GM19025 (cell line): ENCODE data around the gene CFAP61.

Source experiments
- ATAC-seq: cut with Tn5 transposase; IDR thresholded peaks from one replicate; pipeline ENCODE4 v1.9.1; 2021; ENCODE audit warnings: mild to moderate bottlenecking, low read depth, moderate library complexity; ENCODE audit not compliant: unreplicated experiment

CFAP61 gene

DNA sequence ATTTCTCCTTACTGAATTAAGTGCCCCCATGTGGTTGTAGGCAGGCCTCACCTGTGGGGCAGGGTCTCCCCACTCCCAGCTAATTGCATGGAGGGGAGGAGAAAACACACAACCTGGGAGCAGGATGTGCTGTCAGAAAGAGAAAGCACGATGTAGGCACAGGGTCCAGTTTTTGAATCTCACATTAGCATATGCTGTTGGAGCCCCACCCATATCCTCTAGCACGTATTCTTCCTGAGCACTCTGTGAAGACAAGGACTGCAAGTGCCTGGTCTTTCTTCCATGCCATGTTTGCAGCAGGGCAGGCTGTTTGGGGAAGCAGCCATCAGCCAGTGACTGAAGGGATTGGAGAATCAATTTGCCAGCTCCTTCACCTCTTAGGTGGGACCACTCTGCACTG is 108.2 kb downstream of the CFAP61 start:
- no peak for ATAC-seq

DNA sequence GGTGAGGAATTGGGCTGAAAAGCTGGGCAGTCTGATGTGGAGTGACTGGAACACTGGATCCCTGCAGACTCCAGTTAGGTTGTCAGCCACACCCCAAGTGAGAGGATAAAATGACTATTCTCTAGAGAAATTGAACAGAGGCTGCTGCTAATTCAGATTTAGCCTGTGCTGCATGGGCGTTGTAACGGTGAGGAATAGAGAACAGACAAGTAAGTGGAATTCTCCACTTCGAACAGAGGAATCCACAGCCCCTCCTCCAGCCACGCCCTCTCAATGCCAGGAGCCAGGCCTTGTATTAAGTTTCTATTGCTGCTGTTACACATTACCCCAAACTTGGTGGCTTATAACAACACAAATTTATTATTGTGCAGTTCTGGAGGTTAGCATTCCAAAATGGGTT is 109.3 kb downstream of the CFAP61 start:
- no peak for ATAC-seq

DNA sequence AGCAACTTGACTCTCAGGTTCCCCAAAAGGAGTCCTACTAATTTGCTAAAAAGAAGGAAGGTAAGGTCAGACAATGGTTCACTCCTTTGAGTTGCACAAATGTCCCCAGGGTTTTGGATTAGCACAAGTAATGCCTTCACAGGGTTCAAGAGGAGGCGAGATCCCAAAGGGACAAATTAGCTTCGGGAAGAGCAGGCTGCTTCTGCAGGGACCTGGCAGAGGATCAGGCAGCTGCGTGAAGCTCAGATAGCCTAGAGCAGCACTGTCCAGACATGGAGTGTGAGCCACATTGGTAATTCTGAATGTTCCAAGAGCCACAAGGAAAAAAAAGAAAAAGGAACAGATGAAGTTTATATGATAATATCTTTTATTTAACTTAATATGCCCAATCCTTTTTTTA is 115.4 kb downstream of the CFAP61 start:
- no peak for ATAC-seq

DNA sequence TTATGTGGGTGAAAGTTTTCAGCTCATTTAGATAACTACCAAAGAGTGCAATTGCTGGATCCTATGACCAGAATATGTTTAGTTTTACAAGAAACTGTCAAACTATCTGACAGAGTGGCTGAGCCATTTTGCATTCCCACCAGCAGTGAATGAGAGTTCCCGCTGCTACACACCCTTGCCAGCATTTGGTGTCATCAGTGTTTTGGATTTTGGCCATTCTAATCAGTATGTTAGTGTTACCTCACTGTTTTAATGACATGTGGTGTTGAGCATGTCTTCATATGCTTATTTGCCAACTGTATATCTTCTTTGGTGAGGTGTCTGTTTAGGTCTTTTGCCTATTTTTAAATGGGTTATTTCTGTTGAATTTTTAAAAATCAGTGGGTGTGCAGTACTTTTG is 120.9 kb downstream of the CFAP61 start:
- no peak for ATAC-seq

DNA sequence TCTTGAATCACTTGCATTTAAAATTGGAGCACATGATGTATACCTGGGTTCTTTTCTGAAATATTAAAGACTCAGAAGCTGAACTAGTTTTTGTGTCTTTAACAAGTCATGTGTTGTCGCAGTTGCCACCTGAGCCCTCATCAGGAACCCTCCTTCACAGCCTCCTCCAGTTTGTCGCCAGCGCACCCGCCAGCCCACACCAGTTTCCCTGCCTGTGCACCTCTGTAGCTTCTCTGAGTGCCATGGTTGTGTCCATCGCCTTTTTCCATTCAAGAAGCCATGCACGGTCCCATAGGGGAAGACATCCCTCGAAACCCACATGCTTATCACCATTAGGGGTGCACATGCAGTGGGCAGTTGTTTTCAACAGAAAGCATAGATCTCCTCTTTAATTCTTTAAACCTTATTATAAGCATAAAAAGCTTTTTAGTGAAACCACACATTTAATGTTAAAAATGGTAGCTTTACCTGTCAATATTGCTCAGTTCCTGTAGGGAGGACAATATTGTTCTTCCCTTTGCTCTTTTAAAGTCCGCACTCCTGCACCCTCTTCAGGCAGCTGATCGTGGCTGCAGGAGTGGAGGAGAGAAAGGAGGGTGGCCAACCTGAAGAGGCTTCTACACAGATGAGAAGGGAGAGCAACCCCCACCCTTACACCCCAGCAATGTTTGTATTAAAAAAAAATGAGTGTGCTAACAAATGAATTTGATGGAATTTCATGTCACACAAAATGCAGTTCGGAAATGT is 121.9 kb downstream of the CFAP61 start:
- no peak for ATAC-seq

DNA sequence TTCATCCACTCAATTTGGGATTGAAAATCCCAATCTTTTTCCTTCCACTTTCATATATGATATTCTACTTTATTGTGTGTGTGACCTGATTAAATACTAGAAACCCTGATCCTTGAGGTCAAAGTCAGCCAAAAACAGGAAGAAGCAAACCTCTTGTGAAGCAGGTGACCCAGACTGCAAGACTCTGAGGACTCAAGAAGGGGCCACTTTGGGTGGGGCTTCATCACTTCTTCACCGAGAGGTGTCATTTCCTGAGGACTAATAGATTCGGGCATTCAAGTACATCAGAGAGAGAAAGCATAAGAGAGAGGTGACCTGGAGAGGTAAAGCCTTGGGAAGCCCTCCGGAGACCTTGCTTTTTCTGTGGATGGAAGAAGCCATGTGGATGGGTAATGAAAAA is 129.0 kb downstream of the CFAP61 start:
- no peak for ATAC-seq

DNA sequence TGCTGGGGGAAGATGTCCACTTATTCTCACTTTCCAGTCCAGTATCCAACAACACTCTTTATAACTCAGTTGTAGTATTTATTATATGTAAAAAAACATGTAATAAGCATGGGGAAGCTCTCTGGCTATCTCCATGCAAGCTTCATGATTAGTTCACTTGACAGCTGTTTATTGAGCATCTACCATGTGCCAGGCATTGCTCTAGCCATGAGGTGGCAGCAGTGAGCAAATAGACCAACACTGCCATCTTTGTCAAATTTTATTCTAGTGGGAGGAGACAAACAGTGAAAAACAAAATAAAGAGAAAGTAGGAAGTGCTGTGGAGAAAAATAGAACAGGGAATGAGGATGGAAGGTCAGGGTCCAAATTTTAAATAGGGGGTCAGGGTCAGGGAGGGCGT is 131.8 kb downstream of the CFAP61 start:
- ATAC-seq = no peak

DNA sequence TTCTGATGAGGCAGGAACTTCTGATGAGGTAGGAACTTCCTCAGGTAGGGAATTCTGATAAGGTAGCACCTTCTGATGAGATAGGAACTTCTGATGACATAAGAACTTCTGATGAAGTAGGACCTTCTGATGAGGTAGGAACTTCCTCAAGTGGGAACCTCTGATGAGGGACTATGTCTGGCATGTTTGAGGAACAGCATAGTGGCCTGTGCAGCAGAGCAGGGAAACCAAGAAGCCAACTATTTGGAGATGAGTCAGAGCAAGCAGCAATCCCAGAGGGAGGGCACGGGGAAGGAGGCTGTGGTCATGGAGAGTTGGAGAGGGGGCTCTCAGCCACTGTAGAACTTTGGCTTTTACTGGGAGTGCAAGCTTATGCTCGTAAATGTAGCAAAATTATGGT is 132.4 kb downstream of the CFAP61 start:
- ATAC-seq = no peak

DNA sequence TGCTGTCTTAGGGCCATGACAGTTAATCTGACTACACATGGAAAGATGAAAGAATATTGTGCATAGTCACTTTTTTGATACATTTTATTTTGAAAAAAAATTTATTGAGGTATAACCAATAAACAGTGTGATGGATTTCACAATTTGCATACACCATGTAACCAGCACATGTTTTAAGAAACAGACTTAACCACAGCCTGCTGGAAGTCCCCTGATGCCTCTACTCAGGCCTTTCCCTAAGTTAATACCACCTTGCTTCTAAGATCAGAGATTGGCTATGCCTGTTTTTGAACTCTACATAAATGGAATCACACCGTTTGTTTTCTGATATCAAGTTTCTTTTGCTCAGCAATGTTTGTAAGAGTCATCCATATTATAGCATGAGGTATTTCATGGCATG is 136.3 kb downstream of the CFAP61 start:
- no peak for ATAC-seq

DNA sequence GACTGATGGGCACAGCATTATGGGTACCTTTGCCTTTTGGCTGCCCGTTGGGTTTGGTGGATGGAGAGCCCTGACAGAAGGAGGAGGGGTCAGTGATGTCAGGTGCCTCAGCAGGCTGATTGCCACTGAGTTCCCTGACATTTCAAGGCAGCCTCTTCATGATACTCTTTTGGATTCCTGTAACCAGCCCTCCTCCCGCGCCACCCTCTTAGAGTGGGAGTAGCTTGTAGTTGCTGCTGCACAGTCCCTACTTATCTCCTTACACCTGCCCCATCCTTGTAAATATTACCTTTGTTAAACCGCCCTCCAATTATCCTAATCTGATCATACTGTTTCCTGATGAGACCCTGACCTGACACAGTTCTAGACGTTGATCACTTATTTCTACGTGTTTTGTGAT is 140.0 kb downstream of the CFAP61 start:
- no peak for ATAC-seq

DNA sequence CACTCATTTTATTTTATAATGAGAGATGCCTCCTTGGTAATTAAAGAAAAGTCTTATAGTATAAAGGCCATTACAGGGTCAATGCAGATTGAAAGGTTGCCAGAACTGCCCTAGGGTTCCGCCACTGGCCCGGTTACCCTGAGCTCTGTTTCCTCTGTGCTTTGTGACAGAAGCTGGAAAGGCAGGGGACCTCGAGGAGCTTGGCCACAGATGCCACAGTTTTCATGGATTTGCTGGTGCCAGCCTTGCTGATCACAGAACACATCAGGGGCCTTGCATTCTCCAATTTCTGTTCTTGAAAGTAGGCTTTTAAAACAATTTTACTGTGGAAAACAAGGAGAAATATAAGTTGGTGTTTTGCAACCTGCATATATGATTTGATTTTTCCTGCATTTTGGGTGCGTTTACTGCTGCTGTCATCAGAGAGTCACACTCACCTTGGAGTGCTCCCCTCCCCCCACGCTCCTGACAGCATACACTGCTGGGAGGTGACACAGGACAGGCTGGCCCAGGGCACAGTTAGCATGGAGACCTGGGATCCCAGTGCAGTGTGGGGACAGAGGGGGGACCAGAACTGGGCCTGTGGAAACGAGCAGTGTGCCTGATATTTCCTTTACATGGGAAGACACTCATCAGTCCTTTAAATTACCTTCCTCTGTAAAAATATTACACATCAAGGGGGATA is 142.8 kb downstream of the CFAP61 start:
- no peak for ATAC-seq

DNA sequence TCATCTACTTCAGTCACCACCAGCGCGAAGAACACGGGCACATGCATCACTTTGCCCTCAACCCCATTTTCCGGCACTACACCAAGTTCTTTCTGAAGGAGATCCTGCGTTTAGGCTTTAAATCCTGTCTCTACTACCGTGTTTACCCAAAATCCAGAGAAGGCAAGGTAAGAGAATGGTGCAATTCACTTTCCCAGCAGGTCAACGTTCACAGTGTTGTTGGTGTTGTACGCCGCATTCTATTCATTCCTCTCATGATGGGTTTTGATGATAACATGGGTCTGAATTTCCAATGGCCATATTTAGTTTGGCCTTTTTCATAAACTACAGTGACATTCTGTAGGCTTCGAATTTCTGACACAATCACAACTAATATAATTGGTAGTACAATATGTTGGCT is 144.3 kb downstream of the CFAP61 start:
- ATAC-seq = no peak

DNA sequence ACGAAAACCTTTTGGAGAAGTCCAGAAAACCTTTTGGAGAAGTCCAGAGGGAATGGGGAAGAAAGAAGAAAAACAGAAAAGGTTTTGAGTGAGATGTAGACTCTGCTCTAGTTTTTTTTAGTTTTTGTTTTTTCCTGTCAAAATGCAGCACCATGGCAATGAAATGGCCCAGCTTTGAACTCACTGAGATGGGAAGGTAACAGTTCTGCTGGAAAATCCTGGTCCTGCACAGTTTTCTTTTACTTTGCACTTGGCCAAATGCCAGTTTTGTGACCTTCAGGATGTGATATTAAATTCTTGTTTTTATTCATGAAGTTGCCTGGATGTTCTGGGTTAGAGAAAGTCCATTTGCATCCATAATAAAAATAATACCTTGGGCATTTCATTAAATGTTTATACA is 145.7 kb downstream of the CFAP61 start:
- ATAC-seq = no peak

DNA sequence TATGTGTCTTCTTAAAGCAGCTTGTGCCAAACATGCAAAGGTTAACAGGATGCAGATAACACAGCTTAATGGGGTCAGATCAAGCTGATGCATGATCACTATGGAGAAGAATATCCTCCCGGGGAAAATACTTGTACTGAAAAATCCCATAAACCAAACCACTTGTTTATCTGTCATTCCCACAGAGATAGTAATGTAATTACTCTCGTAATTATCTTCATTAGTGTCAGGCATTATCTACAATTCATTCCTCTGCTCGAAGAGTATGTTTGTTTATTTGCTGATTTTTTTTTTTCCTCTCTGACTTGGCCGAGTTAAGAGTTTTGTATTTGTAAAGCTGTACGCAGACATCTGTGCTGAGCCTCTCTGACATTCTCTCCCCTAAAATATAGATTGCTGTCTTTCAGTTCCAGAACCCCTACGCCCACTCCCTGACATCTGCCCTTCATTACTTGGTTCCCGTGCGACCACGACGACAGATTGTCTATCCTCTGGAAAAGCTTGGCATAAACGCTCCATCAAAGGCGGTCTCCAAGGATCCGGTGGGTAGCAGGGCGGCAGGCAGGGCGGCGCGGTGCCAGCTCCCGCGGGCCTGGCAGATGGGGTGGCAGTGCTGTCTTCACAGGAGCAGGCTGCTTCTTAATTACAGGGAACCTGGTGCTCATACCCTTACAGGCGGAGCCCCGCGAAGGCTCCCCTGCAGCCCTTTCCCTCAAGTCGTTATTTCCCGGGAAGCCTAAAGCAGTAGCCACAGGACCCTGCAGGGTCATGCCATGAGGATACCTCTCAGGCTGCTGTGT is 147.2 kb downstream of the CFAP61 start:
- no peak for ATAC-seq

DNA sequence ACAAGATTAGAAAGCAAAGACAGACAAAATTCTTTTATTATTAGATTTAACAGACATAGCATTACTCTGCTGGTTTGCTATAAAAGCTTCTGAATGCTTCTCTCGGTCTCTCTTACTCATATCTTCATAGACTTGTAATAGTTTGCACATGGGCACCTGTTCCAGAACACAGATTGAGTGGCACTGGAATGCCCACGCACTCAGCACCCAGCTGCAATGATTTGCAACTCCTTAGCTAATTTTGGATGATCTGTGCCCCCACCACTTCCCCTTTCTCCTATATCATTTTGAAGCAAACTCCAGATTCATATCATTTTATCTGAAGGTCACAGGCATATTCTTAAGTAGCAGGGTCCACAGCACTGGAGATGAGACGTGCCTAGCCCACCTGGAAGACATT is 148.8 kb downstream of the CFAP61 start:
- ATAC-seq = no peak

DNA sequence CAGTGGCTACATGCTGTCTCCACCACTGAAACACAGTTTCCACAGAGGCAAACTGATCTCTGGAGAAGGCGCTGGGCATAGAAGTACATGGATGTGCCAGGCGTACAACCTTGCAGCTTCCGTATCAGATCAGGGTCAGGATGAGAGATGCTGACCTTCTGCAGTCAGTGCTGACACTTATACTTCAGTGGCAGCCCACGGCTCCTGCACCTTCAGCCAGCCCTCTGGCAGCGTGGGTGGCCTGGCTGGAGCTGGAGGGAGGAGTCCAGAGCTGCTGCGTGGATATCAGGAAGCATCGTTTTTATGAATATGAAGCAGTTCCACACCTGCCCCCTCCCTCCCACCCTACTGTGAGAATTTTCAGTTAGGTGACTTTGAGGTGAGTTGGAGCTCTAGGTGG is 149.3 kb downstream of the CFAP61 start:
- ATAC-seq = no peak

DNA sequence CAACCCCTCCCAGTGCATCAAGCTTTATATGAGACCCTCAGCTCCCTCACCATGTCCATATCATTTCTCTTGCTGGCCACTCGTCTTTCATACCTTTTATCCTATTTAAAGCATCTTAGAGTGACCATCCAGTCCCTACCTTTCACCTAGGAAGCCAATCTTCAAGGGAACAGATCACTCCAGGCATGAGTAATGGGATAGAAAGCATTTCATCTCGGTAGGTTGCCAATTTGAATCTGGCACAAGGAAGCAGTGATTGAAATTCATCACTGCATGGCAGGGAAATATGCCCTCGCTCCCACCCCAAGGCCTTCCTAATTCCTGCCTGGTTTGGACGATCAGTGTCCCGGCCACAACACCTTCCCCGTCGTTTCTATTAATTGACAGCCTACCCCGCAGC is 150.4 kb downstream of the CFAP61 start:
- no peak for ATAC-seq

DNA sequence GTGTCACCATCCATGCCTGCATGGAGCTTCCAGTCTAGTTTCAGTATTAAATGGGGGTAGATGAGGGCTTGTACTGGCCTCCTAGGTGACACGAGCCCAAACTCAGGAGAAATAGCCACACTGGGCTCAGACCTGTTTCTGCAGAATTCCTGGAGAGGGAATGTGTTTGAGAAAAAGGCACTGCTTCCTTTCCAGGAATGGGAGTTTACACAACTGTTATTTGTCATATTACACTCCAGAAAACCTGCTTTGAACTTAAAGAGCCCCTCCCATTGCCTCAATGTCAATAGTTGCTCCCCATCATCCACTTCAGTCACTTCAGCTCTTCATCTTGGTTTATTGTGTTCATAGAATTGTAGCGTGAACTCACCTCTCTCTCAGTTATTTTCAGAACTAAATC is 151.5 kb downstream of the CFAP61 start:
- ATAC-seq = no peak

DNA sequence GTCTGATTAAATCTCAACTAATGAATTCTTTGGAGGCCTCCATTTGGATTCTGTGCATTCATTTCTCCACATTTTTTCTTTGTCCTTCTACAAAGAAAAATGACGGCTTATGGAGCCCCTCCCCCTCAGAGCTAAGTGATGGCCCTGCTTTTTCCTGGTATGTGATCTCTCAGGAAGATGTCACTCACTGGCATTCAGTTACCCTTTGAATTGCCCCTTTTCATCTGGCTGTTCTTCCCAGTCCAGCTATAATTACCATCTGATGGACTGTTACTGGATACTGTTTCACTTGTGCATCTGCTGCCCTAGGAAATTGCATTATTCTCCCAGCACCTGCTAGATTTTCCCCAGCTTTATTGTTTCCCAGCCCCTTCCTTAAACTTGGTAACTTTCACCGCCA is 151.9 kb downstream of the CFAP61 start:
- ATAC-seq = no peak

DNA sequence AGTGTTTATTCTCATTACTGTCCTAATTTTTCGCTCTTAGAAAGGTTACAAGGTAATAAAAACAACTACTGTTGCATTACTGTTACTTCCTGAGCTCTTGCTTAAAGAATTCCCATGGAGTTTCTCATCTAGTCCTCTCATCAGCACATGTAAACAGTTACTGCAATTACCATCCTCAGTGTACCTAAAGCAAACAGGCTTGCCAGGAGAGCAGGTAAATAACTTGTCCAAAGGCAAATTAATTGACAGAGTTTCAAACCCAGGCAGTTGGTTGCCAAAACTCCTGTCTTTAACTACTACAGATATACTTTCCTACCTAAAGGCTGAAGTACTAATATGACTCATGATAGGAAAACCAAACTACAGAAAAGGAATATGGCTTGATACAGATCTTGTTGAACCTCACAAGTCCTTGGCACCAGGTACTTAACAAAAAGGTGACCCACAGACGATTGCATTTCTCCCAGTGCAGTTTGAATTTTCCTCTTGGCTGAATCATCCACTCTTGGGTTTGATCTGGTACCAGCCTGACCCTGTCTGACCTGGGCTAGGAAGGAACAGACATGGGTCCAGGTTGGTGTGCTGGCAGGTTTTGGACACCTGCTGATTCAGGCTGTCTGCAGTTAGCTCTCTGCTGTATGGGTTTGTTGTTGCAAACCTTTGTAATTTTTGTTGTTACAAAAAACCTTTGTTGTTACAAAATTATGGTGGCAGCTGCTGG is 153.0 kb downstream of the CFAP61 start:
- ATAC-seq = no peak

DNA sequence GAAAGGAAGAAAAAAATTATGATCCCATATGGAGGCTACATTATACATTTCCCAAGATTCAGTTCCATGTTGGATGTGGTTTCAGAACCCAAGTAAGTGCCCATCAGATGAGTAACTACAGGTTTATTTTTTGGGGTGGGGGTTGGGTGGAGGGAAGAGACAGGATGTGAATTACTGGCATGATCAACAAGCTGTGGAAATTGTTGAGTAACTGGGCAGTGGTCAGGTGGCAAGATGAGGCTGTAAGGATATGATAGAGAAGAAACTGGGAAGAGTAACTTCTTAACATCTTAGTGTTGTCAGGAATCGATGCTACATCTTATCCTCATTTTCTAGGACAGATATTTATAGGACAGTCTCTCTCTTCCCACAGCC is 153.5 kb downstream of the CFAP61 start:
- ATAC-seq = no peak
